Endothelial cell of umbilical vein (primary cell): ENCODE data around the gene H1-8. TPM values are rescaled to one million over a fixed set of nuclear protein-coding genes. Genes with fewer than 3 reads are reported as not detected.
"Not testable (repeated sequence)": the region's sequence is repeated elsewhere in the genome, so short reads cannot be mapped to it uniquely, and the experiment has no call there.

ENCODE experiments used
- BruUV-seq: library from RNA; stranded (reverse); fragments of 400-500 nt; replicated peaks from 2 replicates; lab custom pipeline; 2021; lab: Mats Ljungman, UMichigan
- CTCF ChIA-PET: fragments of 300-600, 350-600 bp; sonication (Branson Sonifier 250); formaldehyde crosslinking; loops from one replicate; lab custom pipeline; 2021; ENCODE audit warnings: antibody characterized with exemption, inconsistent platforms; lab: Charles Lee
- POLR2A ChIA-PET: fragments of 300-600, 350-600 bp; sonication (Branson Sonifier 250); formaldehyde crosslinking; loops from one replicate; lab custom pipeline; 2021; ENCODE audit warnings: antibody characterized with exemption, inconsistent platforms; lab: Charles Lee
- DNase-seq: peaks from one replicate; pipeline ENCODE4 v3.0.0-alpha.2; 2011; ENCODE audit warnings: low read depth, low spot score
- FAIRE-seq: peaks from 2 replicates; lab custom pipeline; 2011; peaks lifted over from hg19 to GRCh38; lab: Jason Lieb, UNC
- H2AFZ ChIP-seq: 2 replicates; pipeline ENCODE4 v1.6.0; 2012; ENCODE audit warnings: low read depth, low read length, control low read depth, inconsistent platforms
- H3K27ac ChIP-seq: 2 replicates; pipeline ENCODE4 v1.5.1; 2011; ENCODE audit warnings: low read depth, mild to moderate bottlenecking, control low read depth, low read length, moderate library complexity; ENCODE audit not compliant: insufficient read depth
- H3K27me3 ChIP-seq, 2 experiments: 2 replicates each; pipeline versions ENCODE4 v1.6.0 to v1.6.1; 2011; ENCODE audit warnings: low read length in 2 of 2, mixed read lengths in 1 of 2; ENCODE audit not compliant: control insufficient read depth in 2 of 2, insufficient read depth in 2 of 2
- H3K36me3 ChIP-seq, 2 experiments: 2 replicates in 1 of 2; 3 replicates in 1 of 2; pipeline ENCODE4 v1.5.1; 2011; ENCODE audit warnings: low read length in 2 of 2, mild to moderate bottlenecking in 1 of 2, moderate library complexity in 1 of 2; ENCODE audit not compliant: control insufficient read depth in 2 of 2, insufficient read depth in 2 of 2; ENCODE audit errors: extremely low read depth in 1 of 2
- H3K4me1 ChIP-seq: 3 replicates; pipeline ENCODE4 v1.5.1; 2011; ENCODE audit warnings: mild to moderate bottlenecking, low read length; ENCODE audit not compliant: control insufficient read depth, insufficient read depth; ENCODE audit errors: extremely low read depth
- H3K4me2 ChIP-seq: 2 replicates; pipeline ENCODE4 v1.6.1; 2011; ENCODE audit warnings: low read length, control low read depth, mixed read lengths; ENCODE audit not compliant: insufficient read depth
- H3K4me3 ChIP-seq, 3 experiments: fragments of 200-600 bp in 1 of 3; sonication (generic), shearing (Covaris generic) in 1 of 3; replicated peaks in 1 of 3; 2 replicates each; pipeline ENCODE4 v1.5.1; 2011 to 2016; ENCODE audit warnings: control low read depth in 3 of 3, low read length in 3 of 3, mild to moderate bottlenecking in 2 of 3, inconsistent platforms in 1 of 3, low read depth in 1 of 3, moderate library complexity in 1 of 3; ENCODE audit not compliant: insufficient read depth in 1 of 3
- H3K79me2 ChIP-seq: 2 replicates; pipeline ENCODE4 v1.6.0; 2012; ENCODE audit warnings: low read length, inconsistent platforms; ENCODE audit not compliant: control insufficient read depth, insufficient read depth
- H3K9ac ChIP-seq: replicated peaks from 2 replicates; pipeline ENCODE3; 2011; ENCODE audit warnings: low read length, control low read depth; ENCODE audit not compliant: insufficient read depth; ENCODE audit errors: extremely low read depth
- H3K9me1 ChIP-seq: replicated peaks from 3 replicates; pipeline ENCODE4 v1.6.0; 2011; ENCODE audit warnings: mild to moderate bottlenecking, low read length; ENCODE audit not compliant: control insufficient read depth, insufficient read depth; ENCODE audit errors: extremely low read depth
- H3K9me3 ChIP-seq: replicated peaks from 2 replicates; pipeline ENCODE4 v1.5.1; 2012; ENCODE audit warnings: low read length, inconsistent platforms; ENCODE audit not compliant: control insufficient read depth, insufficient read depth
- H4K20me1 ChIP-seq: replicated peaks from 2 replicates; pipeline ENCODE3; 2011; ENCODE audit warnings: mild to moderate bottlenecking, low read length; ENCODE audit not compliant: control insufficient read depth, insufficient read depth; ENCODE audit errors: extremely low read depth
- EZH2 ChIP-seq: IDR thresholded peaks from 2 replicates; pipeline ENCODE4 v1.6.1; 2012; ENCODE audit warnings: borderline replicate concordance, low read depth, mild to moderate bottlenecking, moderate library complexity, low read length, inconsistent platforms; ENCODE audit not compliant: severe bottlenecking
- FOS ChIP-seq: IDR thresholded peaks from 2 replicates; pipeline ENCODE4 v1.6.1; 2011; ENCODE audit warnings: mild to moderate bottlenecking, low read length, moderate library complexity, borderline replicate concordance; ENCODE audit not compliant: insufficient read depth
- GATA2 ChIP-seq: IDR thresholded peaks from 2 replicates; pipeline ENCODE4 v1.7.0; 2011; ENCODE audit warnings: low read depth, mild to moderate bottlenecking, moderate library complexity, mixed read lengths, low read length; ENCODE audit not compliant: insufficient read length, insufficient read depth
- JUN ChIP-seq: IDR thresholded peaks from 2 replicates; pipeline ENCODE4 v1.6.1; 2011; ENCODE audit warnings: borderline replicate concordance, low read depth; ENCODE audit not compliant: insufficient read length, insufficient read depth
- MYC ChIP-seq: IDR thresholded peaks from one replicate; pipeline ENCODE4 v1.6.1; 2011; ENCODE audit warnings: mild to moderate bottlenecking, low read depth, low read length
- POLR2A ChIP-seq: IDR thresholded peaks from 2 replicates; pipeline ENCODE4 v1.6.1; 2012; ENCODE audit warnings: low read depth, mild to moderate bottlenecking, control low read depth, low read length
- POLR2AphosphoS5 ChIP-seq: IDR thresholded peaks from 2 replicates; pipeline ENCODE4 v1.6.1; 2012; ENCODE audit warnings: low read depth, mild to moderate bottlenecking, control low read depth, low read length, moderate library complexity; ENCODE audit not compliant: insufficient read depth
- dilution Hi-C: fragments of 300-500 bp; cut with MboI; formaldehyde crosslinking; loops from one replicate; pipeline ENCODE4 v1.15.0; 2019; ENCODE audit warnings: low sequenced_read_pairs; ENCODE audit not compliant: extremely low pct_ligation_motif_present
- intact Hi-C: fragments of 100-400 bp; cut with micrococcal nuclease; formaldehyde crosslinking; loops from one replicate; pipeline ENCODE4 v1.10.0; 2022
- polyA plus RNA-seq, 4 experiments: library from polyadenylated mRNA; depleted of rRNA in 3 of 4; stranded (reverse) in 3 of 4; unstranded in 1 of 4; fragments of >200 nt; gene quantifications; 2 replicates each; pipeline versions ENCODE4 v1.2.1 to v1.2.3, GENCODE V29; 2011 to 2012; ENCODE audit warnings: missing spikeins in 1 of 4
- total RNA-seq: library from RNA; stranded (reverse); gene quantifications from 2 replicates; pipeline ENCODE4 v1.2.3, GENCODE V29; 2021
- TF ChIP-seq, protein P1 (sequence below): IDR thresholded peaks from 2 replicates; pipeline ENCODE4 v1.6.1; 2011; ENCODE audit not compliant: insufficient read depth, insufficient read length
- TF ChIP-seq, protein P2 (sequence below), 2 donors: IDR thresholded peaks; 1 replicate in 1 of 2; 2 replicates in 1 of 2; pipeline ENCODE4 v1.5.1; 2011; ENCODE audit warnings: low read length in 2 of 2, mild to moderate bottlenecking in 2 of 2, moderate library complexity in 2 of 2, control low read depth in 1 of 2, inconsistent platforms in 1 of 2, low read depth in 1 of 2; ENCODE audit not compliant: insufficient read depth in 1 of 2; ENCODE audit errors: extremely low read depth in 1 of 2

Gene H1-8
- total and polyA plus RNA-seq, 2 donors (not counting 3 experiments of a cell fraction or from before 2014, with no cell fraction given): not detected

DNA sequence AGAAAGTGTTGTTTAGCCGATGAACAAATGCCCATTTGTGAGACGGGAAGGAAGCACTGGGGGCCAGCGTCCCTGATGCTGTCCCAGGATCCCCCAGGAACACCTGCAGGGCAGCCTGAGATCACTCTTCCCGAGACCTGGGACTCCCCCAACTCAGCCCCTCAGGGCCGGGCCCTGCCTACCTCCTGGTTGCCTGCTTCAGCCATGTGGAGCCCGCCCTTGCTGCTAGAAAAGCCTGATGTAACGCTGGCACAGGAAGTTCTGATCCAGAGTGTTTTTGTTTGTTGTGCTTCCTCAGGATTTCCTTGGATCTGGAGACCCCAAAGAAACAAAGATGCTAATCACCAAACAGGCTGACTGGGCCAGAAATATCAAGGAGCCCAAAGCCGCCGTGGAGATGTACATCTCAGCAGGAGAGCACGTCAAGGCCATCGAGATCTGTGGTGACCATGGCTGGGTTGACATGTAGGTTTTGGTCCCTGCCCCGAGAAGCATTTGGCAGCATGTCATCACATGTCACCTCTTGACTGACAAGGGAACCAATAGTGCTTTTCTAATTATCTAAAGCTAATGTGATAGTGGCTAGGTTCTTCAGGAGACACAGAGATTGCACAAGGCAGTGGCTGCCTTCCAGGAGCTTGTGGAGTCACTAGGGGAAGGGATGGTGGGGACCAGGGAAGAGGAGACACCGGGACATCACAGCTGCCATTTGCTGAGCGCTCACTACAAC lies 43.2 kb upstream of the H1-8 start:
- H3K9me3 ChIP-seq, intact Hi-C loops, H3K4me3 ChIP-seq, H3K79me2 ChIP-seq, H4K20me1 ChIP-seq, POLR2A ChIA-PET, dilution Hi-C loops, H3K9me1 ChIP-seq, H3K27me3 ChIP-seq, H3K9ac ChIP-seq, H3K36me3 ChIP-seq: not testable (repeated sequence)
- peak overlapping the region; percentile 59 for H3K4me2 ChIP-seq
- FAIRE-seq (peak; percentile 98), DNase-seq (peak; percentile 72)
- peaks cover 49% of the 10 kb centered on the region for H3K4me1 ChIP-seq
- H3K27ac ChIP-seq: peak overlapping the region; percentile 90
- TF ChIP-seq GATA2 (peak; percentile 87), JUN (peak; percentile 10)
- TSS peak; percentile 26 for BruUV-seq
- peak overlapping the region; percentile 3 for H2AFZ ChIP-seq
- CTCF ChIA-PET: interaction anchor here (1.4 kb wide), 1 partner anchor 10 kb away, joined by 5 read pairs; no protein-coding TSS in a partner anchor

DNA sequence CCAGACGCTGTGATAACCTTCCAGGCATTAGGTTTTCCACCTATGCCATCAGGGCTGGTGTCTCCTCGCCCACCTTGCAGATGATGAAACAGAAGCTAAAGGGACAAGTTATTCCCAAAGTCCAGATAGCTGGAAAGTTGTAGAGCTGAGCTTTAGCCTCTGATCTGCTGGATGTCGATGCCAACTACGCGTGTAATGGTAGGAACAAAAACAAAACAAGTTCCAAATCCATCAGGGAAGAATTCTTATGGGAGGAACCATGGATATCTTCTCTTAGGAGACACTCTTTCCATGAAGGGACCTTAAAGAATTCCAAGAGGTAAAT lies 42.7 kb upstream of the H1-8 start:
- TF ChIP-seq, protein P1, sequence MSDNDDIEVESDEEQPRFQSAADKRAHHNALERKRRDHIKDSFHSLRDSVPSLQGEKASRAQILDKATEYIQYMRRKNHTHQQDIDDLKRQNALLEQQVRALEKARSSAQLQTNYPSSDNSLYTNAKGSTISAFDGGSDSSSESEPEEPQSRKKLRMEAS: no peak
- TF ChIP-seq FOS: no peak
- TF ChIP-seq, protein P2, sequence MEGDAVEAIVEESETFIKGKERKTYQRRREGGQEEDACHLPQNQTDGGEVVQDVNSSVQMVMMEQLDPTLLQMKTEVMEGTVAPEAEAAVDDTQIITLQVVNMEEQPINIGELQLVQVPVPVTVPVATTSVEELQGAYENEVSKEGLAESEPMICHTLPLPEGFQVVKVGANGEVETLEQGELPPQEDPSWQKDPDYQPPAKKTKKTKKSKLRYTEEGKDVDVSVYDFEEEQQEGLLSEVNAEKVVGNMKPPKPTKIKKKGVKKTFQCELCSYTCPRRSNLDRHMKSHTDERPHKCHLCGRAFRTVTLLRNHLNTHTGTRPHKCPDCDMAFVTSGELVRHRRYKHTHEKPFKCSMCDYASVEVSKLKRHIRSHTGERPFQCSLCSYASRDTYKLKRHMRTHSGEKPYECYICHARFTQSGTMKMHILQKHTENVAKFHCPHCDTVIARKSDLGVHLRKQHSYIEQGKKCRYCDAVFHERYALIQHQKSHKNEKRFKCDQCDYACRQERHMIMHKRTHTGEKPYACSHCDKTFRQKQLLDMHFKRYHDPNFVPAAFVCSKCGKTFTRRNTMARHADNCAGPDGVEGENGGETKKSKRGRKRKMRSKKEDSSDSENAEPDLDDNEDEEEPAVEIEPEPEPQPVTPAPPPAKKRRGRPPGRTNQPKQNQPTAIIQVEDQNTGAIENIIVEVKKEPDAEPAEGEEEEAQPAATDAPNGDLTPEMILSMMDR (IDR thresholded peaks at IDR 0.05; ENCODE audit: extremely low read depth in 1 of 2, insufficient read depth in 1 of 2, low read depth in 1 of 2, low read length in 2 of 2): no peak
- TF ChIP-seq EZH2: no peak
- no peak for TF ChIP-seq JUN
- TF ChIP-seq GATA2: no peak
- no peak for TF ChIP-seq MYC
- TF ChIP-seq POLR2A: no peak
- TF ChIP-seq POLR2AphosphoS5: no peak
- no peaks in the 10 kb centered on the region for H3K9me3 ChIP-seq
- H3K4me3 ChIP-seq: no peak overlapping the region
- H3K36me3 ChIP-seq: peaks cover 0 to 2% of the 10 kb centered on the region in 2 experiments
- no peaks in the 10 kb centered on the region for H3K9me1 ChIP-seq
- dilution Hi-C loops: no loop called here
- H3K79me2 ChIP-seq: no peaks in the 10 kb centered on the region
- H2AFZ ChIP-seq: no peak overlapping the region
- POLR2A ChIA-PET: no interaction called here
- BruUV-seq: no TSS peak
- H3K9ac ChIP-seq: no peak overlapping the region
- FAIRE-seq: peak; percentile 48
- intact Hi-C loops: no loop called here
- no peak for DNase-seq
- peaks cover 47% of the 10 kb centered on the region for H3K4me1 ChIP-seq
- no peaks in the 10 kb centered on the region for H4K20me1 ChIP-seq
- peak overlapping the region; percentile 59 for H3K4me2 ChIP-seq
- H3K27me3 ChIP-seq: no peaks in the 10 kb centered on the region
- CTCF ChIA-PET: interaction anchor here (1.4 kb wide), 1 partner anchor 10 kb away, joined by 5 read pairs; no protein-coding TSS in a partner anchor
- H3K27ac ChIP-seq: peak overlapping the region; percentile 90
